ENCODE data around the gene USP32.
A peak's percentile ranks its signal among the peaks of the same experiment; 100 is the strongest.
"Not testable (repeated sequence)": the region's sequence is repeated elsewhere in the genome, so short reads cannot be mapped to it uniquely, and the experiment has no call there.

Gene USP32

GRCh38 chr17:60423865-60424264 is 31.9 kb upstream of the USP32 start:
- Histone ChIP-seq H3K79me2 (no peaks in the 10 kb centered on the region), H3K36me3 (ENCODE audit: control insufficient read depth, insufficient read depth, low read length) (no peaks in the 10 kb centered on the region), H3K4me3 (ENCODE audit: low read depth, low read length) (no peak overlapping the region), H3K9ac (no peak overlapping the region), H3K4me1 (no peaks in the 10 kb centered on the region), H3K27me3 (ENCODE audit: control insufficient read depth, insufficient read depth, low read length) (no peaks in the 10 kb centered on the region), H3K9me3 (ENCODE audit: control insufficient read depth, low read length) (no peaks in the 10 kb centered on the region), H3K4me2 (ENCODE audit: low read length) (no peak overlapping the region), H2AFZ (no peak overlapping the region), H3K27ac (no peak overlapping the region)
- no peak for TF ChIP-seq CTCF (IDR thresholded peaks at IDR 0.05)

DNA sequence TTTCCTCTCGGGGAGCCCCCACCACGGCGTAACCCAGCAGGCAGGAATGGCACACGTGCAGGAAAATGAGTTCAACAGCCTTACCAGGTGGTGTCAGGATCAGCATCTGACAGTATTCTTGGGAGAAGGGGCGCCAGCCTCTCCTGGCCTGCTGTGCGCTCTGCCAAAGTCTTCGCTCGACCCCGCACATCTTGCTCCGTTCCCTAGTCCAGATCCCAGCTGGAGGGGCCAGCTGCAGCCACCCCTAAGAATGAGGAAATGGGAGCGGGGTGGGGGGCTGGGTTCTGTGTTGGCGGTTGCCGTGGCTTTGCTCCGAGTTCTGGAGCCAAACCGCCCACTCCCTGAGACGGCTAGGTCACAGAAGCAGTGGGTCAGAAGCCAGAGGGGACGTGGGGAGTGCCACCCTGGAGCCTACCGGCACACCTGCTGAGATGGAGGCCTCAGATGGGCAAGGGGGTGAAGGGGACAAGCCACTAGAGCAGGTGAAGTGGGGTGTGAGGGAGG is 30.3 kb upstream of the USP32 start, which contains the start of gene CHCT1:
Gene CHCT1 (plus strand): TSS at position 328 of the 504 bp plus-strand sequence. CDS start 104 bp downstream, at position 432.
- no peak for TF ChIP-seq CTCF (IDR thresholded peaks at IDR 0.05)
- Histone ChIP-seq H3K27ac (no peak within 1 kb of the TSS), H2AFZ (peak within 1 kb of the TSS; percentile 85), H3K36me3 (ENCODE audit: control insufficient read depth, insufficient read depth, low read length) (no peaks in the 10 kb centered on the region), H3K4me3 (ENCODE audit: low read depth, low read length) (no peak within 1 kb of the TSS), H3K4me1 (no peaks in the 10 kb centered on the region), H3K79me2 (no peaks in the 10 kb centered on the region), H3K27me3 (ENCODE audit: control insufficient read depth, insufficient read depth, low read length) (no peaks in the 10 kb centered on the region), H3K9ac (no peak within 1 kb of the TSS), H3K4me2 (ENCODE audit: low read length) (peak within 1 kb of the TSS; percentile 72), H3K9me3 (ENCODE audit: control insufficient read depth, low read length) (no peaks in the 10 kb centered on the region)

DNA sequence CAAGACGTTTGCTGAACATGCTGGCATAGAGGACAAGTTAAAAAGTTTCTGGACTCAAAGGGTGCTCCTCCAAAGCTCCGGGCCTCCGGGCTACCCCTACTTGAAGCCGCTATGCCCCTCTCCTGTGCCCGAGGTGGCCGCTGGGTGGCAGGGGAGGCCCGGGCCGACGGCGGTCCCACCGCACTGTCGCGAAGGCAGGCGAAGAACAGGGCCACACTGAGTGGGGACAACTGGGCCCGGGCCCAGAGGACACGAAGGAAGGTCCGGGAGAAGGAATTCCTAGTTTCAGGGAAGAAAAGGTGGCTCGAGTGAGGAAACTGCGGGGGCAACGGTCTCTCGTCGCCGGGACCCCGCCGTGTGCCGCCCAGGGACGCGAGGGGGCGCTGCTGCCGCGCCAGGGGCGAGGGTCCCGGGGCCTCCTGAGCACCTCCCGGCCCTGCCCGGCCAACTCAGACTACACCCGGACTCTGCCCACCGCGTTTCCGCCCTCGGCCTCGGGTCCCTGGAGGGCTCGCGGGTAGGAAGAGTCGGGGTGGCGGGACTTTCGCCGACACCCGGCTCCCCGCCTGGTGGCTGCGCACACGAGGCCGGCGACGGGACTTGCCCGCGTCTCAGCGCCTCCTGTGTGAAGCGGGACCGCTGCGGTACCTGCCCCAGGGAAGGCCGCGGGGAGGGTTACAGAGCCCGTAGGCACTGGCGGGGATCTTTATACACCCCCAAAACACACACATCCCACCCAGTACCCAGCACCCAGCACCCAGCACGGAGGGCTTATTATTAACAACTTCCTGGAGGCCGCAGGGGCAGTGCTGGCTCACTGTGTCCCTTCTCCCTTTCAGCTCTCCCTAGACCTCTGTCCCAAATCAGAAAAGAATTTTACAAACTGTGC is 29.6 kb upstream of the USP32 start:
- no peaks in the 10 kb centered on the region for H3K4me1 ChIP-seq
- H3K27me3 ChIP-seq (ENCODE audit: control insufficient read depth, insufficient read depth, low read length), result no peaks in the 10 kb centered on the region
- H3K4me2 ChIP-seq (ENCODE audit: low read length), result peak overlapping the region; percentile 72
- H3K27ac ChIP-seq, result no peak overlapping the region
- no peak overlapping the region for H3K4me3 ChIP-seq (ENCODE audit: low read depth, low read length)
- H3K9ac ChIP-seq, result no peak overlapping the region
- H3K79me2 ChIP-seq, result no peaks in the 10 kb centered on the region
- TF ChIP-seq CTCF (IDR thresholded peaks at IDR 0.05), result peak; percentile 81
- peak overlapping the region; percentile 85 for H2AFZ ChIP-seq
- H3K36me3 ChIP-seq (ENCODE audit: control insufficient read depth, insufficient read depth, low read length), result no peaks in the 10 kb centered on the region
- no peaks in the 10 kb centered on the region for H3K9me3 ChIP-seq (ENCODE audit: control insufficient read depth, low read length)

DNA sequence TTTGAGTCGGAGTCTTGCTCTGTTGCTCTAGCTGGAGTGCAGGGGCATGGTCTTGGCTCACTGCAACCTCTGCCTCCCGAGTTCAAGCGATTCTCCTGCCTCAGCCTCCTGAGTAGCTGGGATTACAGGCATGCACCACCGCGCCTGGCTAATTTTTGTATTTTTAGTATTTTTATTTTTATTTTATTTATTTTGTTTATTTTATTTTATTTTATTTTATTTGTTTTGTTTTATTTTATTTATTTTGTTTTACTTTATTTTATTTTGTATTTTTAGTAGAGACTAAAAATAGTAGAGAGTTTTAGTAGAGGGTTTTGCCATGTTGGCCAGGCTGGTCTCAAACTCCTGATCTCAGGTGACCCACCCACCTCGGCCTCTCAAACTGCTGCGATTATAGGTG is 27.9 kb upstream of the USP32 start:
- not testable (repeated sequence) for H3K4me3 ChIP-seq (ENCODE audit: low read depth, low read length); H3K79me2 ChIP-seq; H3K4me1 ChIP-seq; H3K9me3 ChIP-seq (ENCODE audit: control insufficient read depth, low read length); H2AFZ ChIP-seq; H3K27me3 ChIP-seq (ENCODE audit: control insufficient read depth, insufficient read depth, low read length); H3K4me2 ChIP-seq (ENCODE audit: low read length); H3K9ac ChIP-seq; H3K27ac ChIP-seq; H3K36me3 ChIP-seq (ENCODE audit: control insufficient read depth, insufficient read depth, low read length)

DNA sequence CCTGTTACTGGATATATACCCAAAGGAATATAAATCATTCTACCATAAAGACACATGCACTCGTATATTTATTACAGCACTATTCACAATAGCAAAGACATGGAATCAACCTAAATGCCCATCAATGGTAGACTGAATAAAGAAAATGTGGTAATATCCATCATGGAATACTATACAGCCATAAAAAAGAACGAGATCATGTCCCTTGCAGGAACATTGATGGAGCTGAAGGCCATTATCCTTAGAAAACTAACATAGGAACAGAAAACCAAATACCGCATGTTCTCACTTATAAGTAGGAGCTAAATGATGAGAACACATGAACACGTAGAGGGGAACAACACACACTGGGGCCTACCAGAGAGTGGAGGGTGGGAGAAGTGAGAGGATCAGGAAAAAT is 27.1 kb upstream of the USP32 start:
- H3K27me3 ChIP-seq (ENCODE audit: control insufficient read depth, insufficient read depth, low read length); H3K79me2 ChIP-seq; H2AFZ ChIP-seq; H3K9ac ChIP-seq; H3K4me3 ChIP-seq (ENCODE audit: low read depth, low read length); H3K4me2 ChIP-seq (ENCODE audit: low read length); H3K36me3 ChIP-seq (ENCODE audit: control insufficient read depth, insufficient read depth, low read length); H3K4me1 ChIP-seq; H3K9me3 ChIP-seq (ENCODE audit: control insufficient read depth, low read length); H3K27ac ChIP-seq: not testable (repeated sequence)

Measured in parathyroid adenoma (tissue), 2 donors.